GM19035 (cell line): Measurements from ENCODE around the gene GPR78.
"Not testable (repeated sequence)": the region's sequence is repeated elsewhere in the genome, so short reads cannot be mapped to it uniquely, and the experiment has no call there.

Experiments used
- ATAC-seq: cut with Tn5 transposase; IDR thresholded peaks from one replicate; pipeline ENCODE4 v1.9.1; 2021; ENCODE audit not compliant: unreplicated experiment

The GPR78 gene

DNA sequence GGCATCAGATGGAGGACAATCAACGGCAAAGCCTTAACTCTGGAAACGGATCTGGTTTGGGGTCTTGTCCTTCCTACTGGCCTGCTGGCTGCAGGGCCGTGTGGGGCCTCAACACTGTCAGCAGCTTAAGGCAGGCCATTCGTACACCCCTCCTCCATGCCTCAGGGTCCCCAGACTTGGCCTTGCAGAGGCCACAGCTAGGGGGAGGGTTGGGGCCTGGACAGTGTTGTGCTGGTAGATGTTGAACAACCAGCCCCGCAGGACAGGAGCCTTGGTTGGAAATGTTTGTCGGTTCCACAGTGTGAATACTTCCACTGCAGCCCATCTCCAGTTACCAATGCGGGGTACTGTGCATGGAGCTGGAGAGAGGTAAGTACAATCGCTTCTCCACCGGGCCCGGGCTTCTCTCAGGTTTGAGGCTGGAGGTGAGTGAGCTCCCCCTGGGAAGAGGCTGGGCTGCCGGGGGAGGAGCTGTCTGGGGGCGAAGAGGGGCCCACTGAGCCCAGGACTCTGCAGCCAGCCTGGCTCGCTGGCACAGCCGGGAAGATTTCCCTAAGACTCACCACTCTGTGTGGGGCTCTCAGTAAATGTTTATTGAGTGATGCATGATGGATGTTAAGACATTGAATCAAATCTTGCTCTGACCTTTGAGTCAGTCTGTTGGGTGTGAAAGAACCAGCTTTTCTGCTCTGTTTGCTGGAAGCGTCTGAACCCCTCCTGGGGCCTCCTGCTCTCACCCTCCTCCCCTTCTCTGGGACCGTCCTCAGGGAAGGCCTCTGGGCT, 19.7 kb upstream of the GPR78 start:
- ATAC-seq: no peak

DNA sequence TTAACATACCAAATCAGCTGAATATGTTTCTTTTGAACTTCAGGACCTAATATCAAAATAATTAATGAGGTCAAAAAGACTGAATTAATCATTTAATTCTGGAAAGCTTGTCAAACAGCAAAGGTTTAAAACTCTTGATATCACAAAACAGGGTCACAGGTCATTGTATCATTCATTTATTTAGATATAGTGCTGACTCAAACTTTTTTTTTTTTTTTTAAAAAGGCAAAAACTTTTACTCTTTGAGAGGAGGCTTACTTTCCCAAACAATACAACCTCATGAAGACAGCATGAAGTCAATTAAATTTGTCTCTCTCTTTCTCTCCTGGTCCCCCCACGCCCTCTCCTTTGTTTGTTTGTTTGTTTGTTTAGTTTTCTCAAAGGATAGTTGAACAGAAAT, 15.6 kb upstream of the GPR78 start:
- no peak for ATAC-seq

GRCh38 chr4:8568068-8568668, 12.0 kb upstream of the GPR78 start:
- no peak for ATAC-seq

- ATAC-seq: no peak
Measured at GRCh38 chr4:8570201-8570600, 10.0 kb upstream of the GPR78 start.

GRCh38 chr4:8571702-8572685, 8.2 kb upstream of the GPR78 start:
- ATAC-seq: no peak

DNA sequence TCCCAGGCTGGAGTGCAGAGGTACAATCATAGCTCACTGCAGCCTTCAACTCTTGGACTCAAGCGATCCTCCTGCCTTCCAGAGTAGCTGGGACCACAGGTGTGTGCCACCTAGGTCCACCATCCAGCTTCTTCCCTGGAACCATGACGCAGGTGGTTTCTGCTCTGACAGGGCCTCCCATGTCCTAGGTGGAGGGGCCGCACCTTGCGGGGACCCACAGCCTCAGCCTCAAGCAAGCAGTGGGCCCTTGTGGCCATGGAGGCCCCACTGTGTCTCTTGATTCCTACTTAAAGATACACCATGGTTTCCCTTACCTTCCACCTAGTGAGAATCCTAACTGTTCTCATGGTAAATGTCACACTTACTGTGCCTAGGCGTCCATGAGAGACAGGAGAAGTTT, 6.9 kb upstream of the GPR78 start:
- ATAC-seq: no peak

DNA sequence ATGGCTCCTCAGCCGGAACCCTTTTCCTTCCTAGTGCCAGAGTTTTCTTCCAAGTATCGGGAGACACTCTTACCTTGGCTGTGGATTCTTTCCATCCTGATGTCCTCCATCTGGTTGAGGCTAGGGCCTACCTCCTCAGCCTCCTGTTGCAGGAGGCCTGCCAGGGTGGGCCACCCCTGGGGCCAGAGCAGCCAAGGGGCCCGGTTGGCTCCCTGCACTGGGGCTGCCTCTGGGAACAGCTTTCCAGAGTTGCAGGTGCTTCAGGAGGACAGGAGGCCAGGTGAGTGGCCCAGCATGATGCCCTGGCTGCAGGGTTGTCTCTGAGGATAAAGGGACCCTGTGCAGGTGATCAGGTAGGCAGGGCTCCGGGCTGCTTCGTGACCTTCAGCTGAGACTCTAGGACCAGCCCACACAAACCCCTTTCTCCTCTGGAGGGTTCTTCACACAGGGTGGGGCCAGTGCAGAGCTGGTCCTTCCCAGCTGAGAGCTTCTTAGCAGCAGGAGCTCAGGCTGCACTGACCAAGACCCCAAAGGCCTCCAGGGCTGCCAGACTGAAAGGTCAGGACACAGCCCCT, 5.3 kb upstream of the GPR78 start:
- no peak for ATAC-seq

- no peak for ATAC-seq
Measured at GRCh38 chr4:8575457-8575856, 4.7 kb upstream of the GPR78 start.

DNA sequence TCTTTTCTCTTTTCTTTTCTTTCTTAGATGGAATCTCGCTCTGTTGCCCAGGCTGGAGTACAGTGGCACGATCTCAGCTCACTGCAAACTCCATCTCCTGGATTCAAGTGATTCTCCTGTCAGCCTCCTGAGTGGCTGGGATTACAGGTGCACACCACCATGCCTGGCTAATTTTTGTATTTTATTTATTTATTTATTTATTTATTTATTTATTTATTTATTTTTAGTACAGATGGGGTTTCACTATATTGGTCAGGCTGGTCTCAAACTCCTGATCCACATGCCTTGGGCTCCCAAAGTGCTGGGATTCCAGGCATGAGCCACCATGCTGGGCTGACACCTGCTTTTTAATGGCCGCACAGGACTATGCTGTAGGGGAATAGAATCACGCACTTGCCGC, 3.6 kb upstream of the GPR78 start:
- ATAC-seq: not testable (repeated sequence)

GRCh38 chr4:8577046-8577445, 3.1 kb upstream of the GPR78 start:
- no peak for ATAC-seq

DNA sequence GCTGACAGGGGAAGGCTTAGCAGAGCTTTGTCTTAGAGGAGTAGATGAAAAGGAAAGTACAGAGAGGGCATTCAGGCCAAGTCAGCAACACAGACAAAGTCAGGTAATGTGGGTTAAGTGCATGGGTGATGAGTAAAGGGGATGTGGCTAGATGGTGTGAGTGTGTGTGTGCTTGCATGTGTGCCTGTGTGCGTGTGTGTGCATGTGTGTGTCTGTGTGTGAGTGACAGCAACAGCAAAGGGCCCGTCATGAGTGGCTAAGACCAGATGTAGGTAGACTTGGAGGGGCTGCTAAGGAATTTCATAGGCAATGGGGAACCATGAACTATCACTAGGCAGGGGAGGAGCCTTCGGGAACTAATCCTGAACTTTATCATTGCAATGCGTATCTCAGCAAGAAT, 2.2 kb upstream of the GPR78 start:
- no peak for ATAC-seq

DNA sequence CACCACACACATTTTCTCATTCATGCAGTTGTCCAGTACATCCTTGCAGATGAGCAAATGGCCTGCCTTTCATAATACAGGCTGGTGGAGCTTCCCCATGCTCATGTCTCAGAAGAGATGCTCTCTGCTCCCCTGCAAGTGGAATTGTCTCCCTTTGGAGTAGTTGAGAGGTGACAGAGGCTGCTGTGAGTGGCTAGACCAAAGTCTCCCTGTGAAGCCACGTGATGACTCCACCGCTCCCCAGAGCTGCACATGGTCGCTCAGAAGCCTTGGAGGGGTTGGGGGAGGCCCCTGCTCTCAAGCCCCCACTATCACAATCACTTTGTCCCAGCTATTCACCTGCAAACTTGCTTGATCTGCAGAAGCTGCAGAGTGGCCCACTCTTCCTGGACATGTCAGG, 1.5 kb upstream of the GPR78 start:
- no peak for ATAC-seq

- ATAC-seq: no peak
Measured at GRCh38 chr4:8579526-8580320, 469 bp upstream of the GPR78 start.

DNA sequence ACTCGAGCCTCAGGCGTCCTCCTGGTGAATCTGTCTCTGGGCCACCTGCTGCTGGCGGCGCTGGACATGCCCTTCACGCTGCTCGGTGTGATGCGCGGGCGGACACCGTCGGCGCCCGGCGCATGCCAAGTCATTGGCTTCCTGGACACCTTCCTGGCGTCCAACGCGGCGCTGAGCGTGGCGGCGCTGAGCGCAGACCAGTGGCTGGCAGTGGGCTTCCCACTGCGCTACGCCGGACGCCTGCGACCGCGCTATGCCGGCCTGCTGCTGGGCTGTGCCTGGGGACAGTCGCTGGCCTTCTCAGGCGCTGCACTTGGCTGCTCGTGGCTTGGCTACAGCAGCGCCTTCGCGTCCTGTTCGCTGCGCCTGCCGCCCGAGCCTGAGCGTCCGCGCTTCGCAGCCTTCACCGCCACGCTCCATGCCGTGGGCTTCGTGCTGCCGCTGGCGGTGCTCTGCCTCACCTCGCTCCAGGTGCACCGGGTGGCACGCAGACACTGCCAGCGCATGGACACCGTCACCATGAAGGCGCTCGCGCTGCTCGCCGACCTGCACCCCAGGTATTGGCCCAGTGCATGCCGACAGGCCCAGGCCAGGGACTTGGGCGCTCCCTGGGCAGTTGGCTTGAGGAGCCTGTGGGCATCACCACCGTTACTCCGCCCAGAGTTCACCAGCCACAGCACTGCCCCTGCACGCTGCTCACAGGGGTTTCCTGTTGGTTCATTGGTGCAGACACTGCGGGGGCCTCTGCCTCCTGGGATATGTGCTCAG, 1.1 kb downstream of the GPR78 start:
- no peak for ATAC-seq

DNA sequence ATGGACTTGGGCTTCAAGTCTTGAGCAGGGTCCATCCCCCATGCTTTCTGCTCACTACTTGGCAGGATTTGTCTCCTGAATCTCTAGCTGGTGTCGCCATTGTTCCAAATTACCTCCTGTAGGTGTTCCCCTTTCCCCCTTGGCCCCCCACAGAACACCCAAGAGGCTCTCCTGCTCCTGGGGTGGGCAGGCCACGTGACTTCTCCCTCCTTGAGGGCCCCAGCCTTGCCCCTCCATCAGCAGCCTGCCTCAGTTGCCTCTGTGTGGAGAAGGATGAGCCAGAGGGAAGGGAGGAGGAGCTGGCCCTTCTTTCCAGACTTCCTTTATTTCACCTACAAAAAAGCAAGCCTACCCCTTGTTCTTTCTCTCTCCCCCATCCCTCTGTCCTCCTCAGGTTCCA, 1.8 kb downstream of the GPR78 start:
- ATAC-seq: no peak

DNA sequence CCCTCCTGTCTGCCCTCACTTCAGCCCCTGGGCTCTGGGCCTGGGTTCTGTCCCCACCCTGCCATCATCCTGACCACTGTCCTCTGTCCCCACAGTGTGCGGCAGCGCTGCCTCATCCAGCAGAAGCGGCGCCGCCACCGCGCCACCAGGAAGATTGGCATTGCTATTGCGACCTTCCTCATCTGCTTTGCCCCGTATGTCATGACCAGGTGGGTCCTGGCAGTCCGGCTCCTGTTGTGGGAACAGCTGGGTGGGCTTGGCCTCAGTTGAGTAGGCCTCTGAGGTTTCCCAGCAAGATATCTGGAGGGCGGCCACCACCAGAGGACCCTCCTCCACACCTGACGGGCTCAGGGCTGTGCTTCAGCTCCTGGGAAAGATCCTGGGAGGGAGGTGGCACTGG, 2.2 kb downstream of the GPR78 start:
- ATAC-seq: no peak

DNA sequence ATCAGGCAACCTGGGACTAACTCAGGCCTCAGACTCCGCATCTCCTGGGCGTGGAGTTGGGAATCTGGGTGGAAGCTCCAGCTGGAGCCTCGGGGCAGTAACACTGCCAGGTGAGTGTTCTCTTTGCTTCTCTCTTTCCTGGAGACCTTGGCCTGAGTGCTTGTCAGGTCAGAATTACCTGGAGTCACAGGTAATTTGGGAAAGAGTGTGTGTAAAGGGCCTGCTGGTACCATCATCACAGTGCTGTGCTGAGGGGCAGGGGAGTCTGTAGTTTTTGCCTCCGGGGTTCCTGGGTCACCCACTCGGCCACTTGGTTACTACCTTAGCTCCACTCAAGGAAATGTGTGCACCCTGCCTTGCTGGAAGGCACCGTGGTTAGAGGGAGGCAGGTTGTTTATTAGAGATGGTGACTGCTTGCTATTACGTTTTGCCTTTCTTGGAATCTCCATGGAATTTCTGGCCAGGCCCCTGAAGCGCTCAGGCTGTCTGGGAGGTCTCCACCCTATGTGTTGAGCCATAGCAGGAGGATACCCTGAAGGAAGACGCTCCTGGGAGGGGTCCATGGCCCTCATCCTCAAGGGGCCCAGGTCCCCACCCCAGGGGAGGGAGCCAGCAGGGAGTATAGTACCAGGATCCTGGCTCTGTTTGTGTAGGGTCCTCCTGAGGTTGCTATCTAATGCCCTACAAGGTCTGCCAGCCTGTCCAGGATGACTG, 2.9 kb downstream of the GPR78 start:
- no peak for ATAC-seq

DNA sequence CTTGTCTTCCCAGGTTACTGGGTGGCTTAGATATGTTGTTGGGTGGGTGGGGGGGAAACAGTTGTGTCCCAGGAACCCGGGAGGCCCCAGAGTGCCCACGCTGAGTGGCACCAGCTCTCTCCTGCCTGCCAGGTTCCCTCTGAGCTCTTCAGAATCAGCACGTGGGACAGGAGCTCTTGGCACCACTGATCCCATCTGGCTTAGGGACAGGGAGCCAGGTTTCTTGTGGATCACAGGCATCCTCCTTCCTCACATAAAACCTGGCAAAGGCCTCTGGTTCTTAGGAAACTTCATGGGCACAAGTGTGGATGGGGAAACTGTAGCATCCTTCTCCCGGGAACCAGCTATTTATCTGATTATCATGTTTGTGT, 3.4 kb downstream of the GPR78 start:
- no peak for ATAC-seq

GRCh38 chr4:8585186-8585585, 5.0 kb downstream of the GPR78 start:
- ATAC-seq: no peak
